IMR-90 (cell line): Measurements from ENCODE around the gene WWP2.

Experiments
- BHLHE40 ChIP-seq: fragments of 150-350 bp; IDR thresholded peaks from 2 replicates; pipeline ENCODE4 v1.6.1; 2016; ENCODE audit warnings: mild to moderate bottlenecking, low read depth, low read length
- CHD1 ChIP-seq: IDR thresholded peaks from 2 replicates; pipeline ENCODE4 v1.6.1; 2012; ENCODE audit warnings: low read depth, low read length, improper control_type of control experiment
- CTCF ChIP-seq: conservative IDR thresholded peaks from 2 replicates; pipeline ENCODE4 v1.5.1; 2012; ENCODE audit warnings: mild to moderate bottlenecking, low read depth, low read length, improper control_type of control experiment
- MAFK ChIP-seq: IDR thresholded peaks from 2 replicates; pipeline ENCODE4 v1.6.1; 2012; ENCODE audit warnings: low read depth, low read length, improper control_type of control experiment
- MAZ ChIP-seq: IDR thresholded peaks from 2 replicates; pipeline ENCODE4 v1.6.1; 2012; ENCODE audit warnings: low read depth, mild to moderate bottlenecking, low read length, improper control_type of control experiment, moderate library complexity, borderline replicate concordance
- POLR2A ChIP-seq: IDR thresholded peaks from 2 replicates; pipeline ENCODE4 v1.6.1; 2012; ENCODE audit warnings: mild to moderate bottlenecking, low read depth, low read length
- RAD21 ChIP-seq: IDR thresholded peaks from 2 replicates; pipeline ENCODE4 v1.6.1; 2012; ENCODE audit warnings: low read length, improper control_type of control experiment
- RFX5 ChIP-seq: IDR thresholded peaks from 2 replicates; pipeline ENCODE4 v1.8.0; 2012; ENCODE audit warnings: low read depth, mild to moderate bottlenecking, low read length, moderate library complexity
- SMC3 ChIP-seq: fragments of 150-350 bp; IDR thresholded peaks from 2 replicates; pipeline ENCODE4 v1.6.1; 2016; ENCODE audit warnings: low read depth, mild to moderate bottlenecking, antibody characterized with exemption, low read length, moderate library complexity
- TF ChIP-seq, protein P1 (sequence below): fragments of 150-350 bp; IDR thresholded peaks from 2 replicates; pipeline ENCODE4 v1.6.1; 2017; ENCODE audit warnings: mild to moderate bottlenecking, antibody characterized with exemption, low read length, low read depth

DNA sequence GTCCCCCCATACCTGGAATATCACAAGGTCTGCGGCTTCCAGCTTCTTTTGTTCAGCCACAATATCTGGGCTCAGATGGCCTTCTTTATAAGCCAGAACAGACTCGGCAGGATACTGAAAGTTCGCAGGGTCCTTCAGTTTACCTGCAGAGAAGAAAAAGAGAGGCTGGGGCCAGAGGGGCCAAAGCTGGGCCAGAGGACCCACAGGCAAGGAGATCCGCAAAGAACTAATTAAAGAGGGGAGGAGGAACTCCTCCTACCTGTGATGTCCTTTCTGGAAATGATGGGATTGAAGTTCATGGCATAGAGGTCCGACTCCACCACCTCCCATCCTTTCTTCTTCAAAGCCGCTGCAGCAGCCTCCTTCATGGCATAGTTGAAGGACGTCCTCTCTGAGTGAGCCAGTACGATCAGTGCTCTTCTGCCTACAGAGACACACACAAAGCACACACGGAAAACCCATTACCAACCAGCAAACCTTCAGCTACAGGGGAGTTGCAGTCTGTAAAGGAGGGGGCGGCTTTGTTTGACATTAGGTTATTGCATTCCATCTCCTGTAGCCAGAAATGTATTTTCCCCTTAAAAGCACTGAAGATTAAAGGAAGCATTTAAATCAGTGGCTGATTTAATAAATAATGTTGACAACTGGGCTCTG lies 43.9 kb upstream of the WWP2 start:
- TF ChIP-seq CTCF (no peak), POLR2A (no peak), SMC3 (no peak), RFX5 (no peak), BHLHE40 (no peak), MAFK (no peak), RAD21 (no peak), CHD1 (no peak), MAZ (no peak)
- TF ChIP-seq, protein P1, sequence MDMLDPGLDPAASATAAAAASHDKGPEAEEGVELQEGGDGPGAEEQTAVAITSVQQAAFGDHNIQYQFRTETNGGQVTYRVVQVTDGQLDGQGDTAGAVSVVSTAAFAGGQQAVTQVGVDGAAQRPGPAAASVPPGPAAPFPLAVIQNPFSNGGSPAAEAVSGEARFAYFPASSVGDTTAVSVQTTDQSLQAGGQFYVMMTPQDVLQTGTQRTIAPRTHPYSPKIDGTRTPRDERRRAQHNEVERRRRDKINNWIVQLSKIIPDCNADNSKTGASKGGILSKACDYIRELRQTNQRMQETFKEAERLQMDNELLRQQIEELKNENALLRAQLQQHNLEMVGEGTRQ = no peak
